ENCODE results near the gene HBD.

DNA sequence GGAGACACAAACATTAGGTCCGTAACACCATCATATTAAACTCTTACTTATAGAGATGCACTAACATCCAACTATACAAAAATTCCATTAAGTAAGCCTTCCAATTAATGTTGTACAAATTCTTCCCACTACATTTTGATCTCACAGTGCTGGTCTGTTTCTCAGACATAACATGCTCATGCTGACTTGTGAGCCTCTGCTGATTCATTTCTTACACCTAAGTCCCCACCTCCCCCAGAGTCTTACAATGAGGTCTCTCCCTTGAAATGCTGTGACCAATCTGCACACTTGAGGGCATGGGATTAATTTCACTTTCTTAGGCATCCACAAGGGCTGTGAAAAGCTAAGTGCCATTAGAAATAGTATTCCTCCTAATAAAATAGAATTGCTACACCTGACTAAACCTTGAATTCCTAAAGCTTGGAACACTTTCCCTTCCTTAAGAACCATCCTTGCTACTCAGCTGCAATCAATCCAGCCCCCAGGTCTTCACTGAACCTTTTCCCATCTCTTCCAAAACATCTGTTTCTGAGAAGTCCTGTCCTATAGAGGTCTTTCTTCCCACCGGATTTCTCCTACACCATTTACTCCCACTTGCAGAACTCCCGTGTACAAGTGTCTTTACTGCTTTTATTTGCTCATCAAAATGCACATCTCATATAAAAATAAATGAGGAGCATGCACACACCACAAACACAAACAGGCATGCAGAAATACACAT lies 13.3 kb upstream of the HBD start:
- TF ChIP-seq FOXM1 (IDR thresholded peaks at IDR 0.05; ENCODE audit: borderline replicate concordance) (no peak), L3MBTL2 (conservative IDR thresholded peaks at IDR 0.05) (no peak), SUZ12 (IDR thresholded peaks at IDR 0.05) (no peak), ELF4 (IDR thresholded peaks at IDR 0.05) (no peak), ARNT (IDR thresholded peaks at IDR 0.05) (no peak), FOXK2 (IDR thresholded peaks at IDR 0.05) (no peak), CTBP1 (IDR thresholded peaks at IDR 0.05; ENCODE audit: borderline replicate concordance) (no peak), SP1 (IDR thresholded peaks at IDR 0.05) (no peak), TARDBP (IDR thresholded peaks at IDR 0.05) (no peak), HDGF (IDR thresholded peaks at IDR 0.05; ENCODE audit: borderline replicate concordance) (no peak)
